NCI-H1092 treated with DMSO at 0.1 percent for 48 hours (cell line): ENCODE measurements around the gene TMEM106C.

Experiments used
- DNase-seq: peaks from one replicate; lab custom pipeline; 2025; lab: John Stamatoyannopoulos, UW

The TMEM106C gene

DNA sequence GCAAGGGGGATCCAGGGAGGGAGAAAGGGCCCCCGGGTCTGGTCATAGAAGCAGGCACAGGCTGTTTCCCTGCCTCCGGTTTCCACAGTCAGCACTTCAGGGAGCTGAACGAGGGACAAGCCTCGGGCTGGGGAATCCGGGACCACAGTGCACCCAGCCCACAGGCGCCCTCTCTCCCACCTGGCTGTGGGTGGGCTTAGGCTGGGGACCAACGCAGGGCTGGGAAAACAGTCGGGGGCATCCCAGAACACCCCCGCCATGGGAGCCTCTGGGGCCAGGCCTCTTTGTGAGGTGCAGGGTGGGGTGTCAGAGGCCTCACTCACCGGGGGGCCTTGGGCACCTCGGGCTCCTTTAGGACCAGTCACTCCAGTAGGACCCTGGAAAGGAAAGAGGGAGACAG lies 16.3 kb downstream of the TMEM106C start:
- DNase-seq: no peak

GRCh38 chr12:47980197-47980596 lies 16.8 kb downstream of the TMEM106C start:
- DNase-seq: no peak

GRCh38 chr12:47980779-47981495 lies 17.5 kb downstream of the TMEM106C start:
- no peak for DNase-seq

DNA sequence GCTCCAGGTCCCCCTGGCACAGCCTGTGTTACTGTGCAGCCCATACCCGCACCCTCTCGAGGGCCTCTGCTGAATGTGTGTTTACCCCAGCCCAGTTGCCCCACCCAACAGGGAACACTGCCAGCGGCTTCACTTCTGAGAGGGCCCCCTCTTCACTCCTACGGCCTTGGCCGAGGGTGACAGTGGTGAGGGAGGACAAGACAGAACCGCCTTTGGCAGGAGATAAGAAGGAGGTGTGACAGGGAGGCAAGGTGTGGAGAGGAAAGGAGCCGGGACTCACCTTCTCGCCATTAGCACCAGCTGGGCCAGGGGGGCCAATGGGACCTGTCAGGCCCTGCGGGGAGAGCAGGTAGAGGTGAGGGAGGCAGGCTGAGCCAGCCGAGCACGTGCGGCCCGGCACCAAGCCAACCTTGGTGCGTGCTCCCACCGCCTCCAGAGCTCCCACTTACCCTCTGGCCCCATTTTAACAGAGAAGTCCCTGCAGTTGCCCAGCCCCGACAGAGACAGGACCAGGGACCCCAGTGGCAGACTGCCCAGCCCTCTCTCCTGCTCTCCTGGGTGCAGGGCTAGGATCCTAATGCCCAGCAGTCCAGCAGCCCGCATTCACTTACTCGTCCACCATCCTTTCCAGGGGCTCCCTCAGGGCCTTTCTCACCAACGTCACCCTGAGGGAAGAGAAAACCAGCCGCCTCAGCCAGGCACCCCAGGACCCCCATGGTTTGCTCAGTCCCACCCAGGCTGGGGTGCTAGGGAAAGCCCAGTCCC lies 18.3 kb downstream of the TMEM106C start:
- DNase-seq: peak; percentile 30

- no peak for DNase-seq
These were observed 18.9 kb downstream of the TMEM106C start for GRCh38 chr12:47982311-47982710.

GRCh38 chr12:47982770-47983169 lies 19.4 kb downstream of the TMEM106C start:
- no peak for DNase-seq

GRCh38 chr12:47983541-47984115 lies 20.2 kb downstream of the TMEM106C start:
- no peak for DNase-seq

- no peak for DNase-seq
These were observed 21.0 kb downstream of the TMEM106C start for GRCh38 chr12:47984331-47984801.

- DNase-seq: no peak
These were observed 22.3 kb downstream of the TMEM106C start for GRCh38 chr12:47985596-47986290.

DNA sequence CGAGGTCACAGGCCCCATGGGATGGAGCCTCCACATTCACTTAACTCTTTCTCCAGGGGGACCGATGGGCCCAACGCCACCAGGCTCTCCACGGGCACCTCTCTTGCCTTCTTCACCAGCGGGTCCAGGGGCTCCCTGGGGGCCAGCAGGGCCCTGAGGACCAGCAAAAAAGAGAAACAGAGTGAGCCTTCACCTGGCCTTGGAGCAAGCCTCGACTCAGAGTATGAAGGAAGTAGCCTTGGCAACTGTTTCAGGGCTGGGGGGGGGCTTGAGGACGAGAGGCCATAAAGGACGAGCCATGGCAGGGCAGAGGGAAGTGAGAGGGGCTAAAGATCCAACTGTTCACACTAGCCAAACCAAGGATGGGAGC lies 22.9 kb downstream of the TMEM106C start:
- DNase-seq: no peak

DNA sequence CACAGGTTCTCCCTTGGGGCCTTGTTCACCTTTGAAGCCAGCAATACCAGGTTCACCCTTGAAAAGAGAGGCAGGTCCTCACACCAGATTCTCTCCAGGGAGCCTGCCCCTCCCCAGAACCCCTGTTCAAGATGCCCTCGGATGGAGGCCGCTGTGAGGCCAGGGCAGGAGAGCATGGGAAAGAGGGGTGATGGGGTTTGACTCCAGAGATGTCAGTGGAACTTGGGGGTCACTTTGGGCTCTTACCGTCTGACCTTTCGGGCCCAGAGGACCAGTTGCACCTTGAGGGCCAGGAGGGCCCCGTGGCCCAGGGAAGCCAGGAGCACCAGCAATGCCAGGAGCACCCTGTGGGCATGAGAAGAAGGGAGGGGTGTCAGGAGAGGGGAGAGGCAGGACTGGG lies 23.4 kb downstream of the TMEM106C start:
- DNase-seq: no peak

GRCh38 chr12:47987411-47988072 lies 24.1 kb downstream of the TMEM106C start:
- DNase-seq: no peak

DNA sequence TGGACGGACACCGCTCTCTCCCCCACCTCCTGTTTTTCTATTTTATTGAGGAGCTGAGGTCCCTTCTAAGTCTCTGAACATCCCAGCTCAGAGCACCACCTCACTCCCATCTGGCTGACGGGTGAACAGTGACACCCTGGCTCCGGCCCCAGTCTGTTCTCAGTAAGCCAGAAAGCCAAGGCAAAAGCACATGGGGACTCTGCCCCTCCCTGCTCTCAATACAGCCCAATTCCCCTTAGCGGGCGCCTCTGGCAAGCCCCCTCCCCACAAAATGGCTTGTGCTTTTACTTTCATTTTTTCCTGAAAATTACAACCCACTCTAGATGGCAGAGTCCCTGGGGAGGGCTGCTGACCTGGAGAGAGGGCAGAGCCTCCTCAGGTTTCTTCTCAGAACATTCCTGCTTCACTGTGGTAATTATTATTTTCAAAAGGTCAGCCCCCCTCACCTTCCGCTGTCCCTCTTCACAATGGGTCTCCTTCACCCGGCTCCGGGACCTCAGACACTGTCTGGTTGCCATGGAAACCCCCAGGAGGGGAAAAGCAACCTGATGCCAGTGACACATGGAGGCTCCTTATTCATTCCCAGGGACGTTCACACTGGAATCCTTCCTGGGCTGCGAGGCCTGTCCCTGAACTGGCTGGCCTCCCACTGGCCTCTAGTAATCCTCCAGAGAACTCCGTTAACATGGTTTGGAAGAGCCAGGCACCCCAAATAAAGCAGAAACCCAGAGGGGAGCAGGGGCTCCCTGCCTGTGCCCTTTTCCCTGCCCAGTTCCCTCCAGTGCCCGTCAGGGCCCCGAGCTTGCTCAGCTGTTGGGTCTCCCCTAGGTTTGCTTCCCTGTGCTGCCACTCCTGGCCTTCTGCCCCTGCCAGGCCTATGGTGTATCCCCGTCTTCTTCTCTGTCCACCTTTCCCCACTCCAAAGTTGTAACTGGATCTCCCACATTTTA lies 25.0 kb downstream of the TMEM106C start:
- DNase-seq: peak; percentile 55

- DNase-seq: no peak
These were observed 25.6 kb downstream of the TMEM106C start for GRCh38 chr12:47989023-47989417.

GRCh38 chr12:47989666-47990065 lies 26.3 kb downstream of the TMEM106C start:
- DNase-seq: no peak

DNA sequence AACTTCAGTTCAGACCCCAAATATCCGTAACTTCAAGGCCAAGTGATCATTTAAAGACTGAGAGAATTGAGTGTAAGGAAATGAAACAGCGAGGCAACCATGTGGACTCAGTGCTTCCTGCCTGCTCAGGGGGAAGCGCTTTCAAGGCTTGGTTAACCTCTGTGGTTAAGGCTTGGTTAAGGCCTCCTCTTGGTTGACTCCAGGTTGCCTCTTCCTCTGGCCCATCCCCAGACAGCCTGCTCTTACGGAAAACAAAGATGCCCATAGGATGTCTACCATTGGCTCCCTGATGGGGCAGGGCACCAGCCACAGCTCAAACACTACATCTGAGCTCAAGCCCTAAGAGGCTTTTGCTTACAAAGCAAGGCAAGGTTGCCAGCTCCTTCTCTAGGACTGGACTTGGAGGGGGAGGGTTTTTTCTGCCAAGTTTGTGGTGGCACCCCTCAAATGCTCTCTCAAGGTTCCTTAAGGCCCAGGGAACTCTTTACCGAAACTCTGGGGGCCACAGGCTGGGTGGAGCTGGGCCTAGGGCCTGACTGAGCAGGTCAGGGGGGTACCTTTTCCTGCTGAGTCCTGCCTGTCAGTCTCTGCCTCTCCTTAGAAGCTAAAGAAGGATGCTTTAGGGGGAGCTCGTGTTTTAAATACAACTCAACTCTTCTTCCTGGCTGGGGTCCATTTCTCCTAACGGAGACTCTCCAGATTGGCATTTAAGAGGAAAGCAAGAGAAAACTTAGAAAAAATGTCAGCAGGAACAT lies 27.1 kb downstream of the TMEM106C start:
- DNase-seq: no peak

GRCh38 chr12:47991106-47992061 lies 28.0 kb downstream of the TMEM106C start:
- peak; percentile 24 for DNase-seq

- DNase-seq: no peak
These were observed 29.4 kb downstream of the TMEM106C start for GRCh38 chr12:47992776-47993175.

GRCh38 chr12:47993491-47993890 lies 30.1 kb downstream of the TMEM106C start:
- no peak for DNase-seq
